SK-N-MC (cell line): ENCODE results near the gene ABLIM1.

Experiments used
- DNase-seq: peaks from one replicate; pipeline ENCODE4 v3.0.0-alpha.2; 2011; ENCODE audit warnings: low read depth, low spot score
- H3K27ac ChIP-seq: fragments of 200-600 bp; sonication (generic); 2 replicates; pipeline ENCODE4 v1.5.1; 2016; ENCODE audit warnings: mixed run types
- H3K36me3 ChIP-seq: fragments of 200-600 bp; sonication (generic); 2 replicates; pipeline ENCODE4 v1.6.1; 2017; ENCODE audit warnings: antibody characterized with exemption, low read length, mixed read lengths; ENCODE audit not compliant: insufficient read depth
- H3K4me3 ChIP-seq: fragments of 200-600 bp; sonication (generic); 2 replicates; pipeline ENCODE4 v1.5.1; 2016
- H3K9ac ChIP-seq: fragments of 200-600 bp; sonication (generic); 2 replicates; pipeline ENCODE4 v1.8.0; 2017; ENCODE audit warnings: mixed run types, mixed read lengths; ENCODE audit not compliant: insufficient read length
- H3K9me3 ChIP-seq: fragments of 200-600 bp; sonication (generic); 2 replicates; pipeline ENCODE4 v1.6.1; 2017; ENCODE audit warnings: low read depth, mild to moderate bottlenecking, antibody characterized with exemption, low read length, moderate library complexity, mixed read lengths
- EZH2 ChIP-seq: fragments of 200-600 bp; sonication (generic); IDR thresholded peaks from one replicate; pipeline ENCODE4 v1.6.1; 2017; ENCODE audit warnings: antibody characterized with exemption
- FOXP2 ChIP-seq: optimal IDR thresholded peaks from 2 replicates; pipeline ENCODE3; 2011; ENCODE audit warnings: mild to moderate bottlenecking, moderate library complexity; ENCODE audit not compliant: insufficient read depth; ENCODE audit errors: extremely low read length, control extremely low read depth
- POLR2AphosphoS5 ChIP-seq: IDR thresholded peaks from 2 replicates; pipeline ENCODE4 v1.6.1; 2012; ENCODE audit warnings: mild to moderate bottlenecking, low read depth, low read length, borderline replicate concordance

ABLIM1 gene

DNA sequence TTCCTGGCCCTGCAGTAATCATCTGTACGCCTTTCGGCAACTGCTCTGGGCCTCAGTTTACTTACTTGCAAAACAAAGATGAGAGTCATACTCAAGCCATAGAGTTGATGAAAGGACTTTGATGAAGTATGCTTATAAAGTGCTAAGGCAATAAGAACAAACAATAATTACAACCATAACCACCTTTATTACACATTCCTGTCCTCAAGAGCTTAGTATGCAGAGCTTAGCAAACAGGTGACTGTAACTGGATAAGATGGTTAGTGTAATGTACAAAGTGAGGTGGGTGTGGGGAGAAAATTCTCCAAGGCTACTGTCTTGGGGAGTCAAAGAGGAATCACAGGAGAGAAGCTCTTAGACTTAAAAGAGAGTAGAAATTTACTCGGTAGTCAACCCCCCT lies 136.8 kb downstream of the ABLIM1 start:
- TF ChIP-seq POLR2AphosphoS5 (no peak), EZH2 (no peak), FOXP2 (no peak)
- DNase-seq: no peak
- H3K27ac ChIP-seq: no peak overlapping the region
- no peaks in the 10 kb centered on the region for H3K36me3 ChIP-seq
- H3K9me3 ChIP-seq: no peaks in the 10 kb centered on the region
- no peak overlapping the region for H3K9ac ChIP-seq
- no peak overlapping the region for H3K4me3 ChIP-seq

DNA sequence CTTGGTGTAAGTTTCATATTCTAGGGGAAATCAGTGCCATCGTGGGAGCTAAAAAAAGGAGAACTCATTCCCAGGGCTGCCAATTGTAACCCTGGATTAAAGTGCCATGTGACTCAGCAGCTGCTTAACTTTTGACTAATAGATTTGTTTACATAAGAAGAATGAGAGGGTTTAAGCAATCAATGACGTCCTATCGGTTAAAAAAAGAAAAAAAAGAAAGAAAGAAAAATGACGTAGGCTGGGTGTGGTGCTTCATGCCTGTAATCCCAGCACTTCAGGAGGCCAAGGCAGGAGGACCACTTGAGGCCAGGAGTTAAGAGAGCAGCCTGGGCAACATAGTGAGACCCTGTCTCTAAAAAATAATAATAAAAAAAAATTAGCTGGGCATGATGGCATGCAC lies 137.6 kb downstream of the ABLIM1 start:
- H3K27ac ChIP-seq: no peak overlapping the region
- H3K9ac ChIP-seq: no peak overlapping the region

DNA sequence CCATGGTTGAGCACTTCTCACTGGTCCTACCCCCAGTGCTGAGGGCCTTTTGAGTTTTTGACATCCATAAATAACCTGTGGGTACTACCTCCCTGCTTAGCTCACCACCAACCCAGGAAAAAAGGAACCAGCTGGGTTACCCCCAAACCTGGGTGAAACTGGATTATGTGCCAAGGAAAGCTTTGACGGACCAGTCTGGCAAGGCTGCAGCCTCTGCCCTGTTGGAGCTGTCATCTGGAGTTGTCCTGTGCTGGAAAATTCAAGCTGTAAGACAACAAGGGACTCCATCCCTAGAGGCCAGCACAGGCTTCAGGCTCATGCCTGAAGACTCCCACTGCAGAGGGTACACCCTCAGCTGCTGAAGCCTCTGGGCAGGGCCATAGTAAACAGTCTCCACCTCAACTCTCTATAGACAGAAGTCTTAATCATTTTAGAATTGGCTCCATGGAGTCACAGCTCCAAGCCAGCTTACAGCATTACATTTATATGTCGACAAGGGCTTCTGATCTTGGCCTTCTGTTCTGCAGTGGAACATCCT lies 138.2 kb downstream of the ABLIM1 start:
- DNase-seq: no peak
- Histone ChIP-seq H3K36me3 (no peaks in the 10 kb centered on the region), H3K27ac (no peak overlapping the region), H3K9ac (no peak overlapping the region), H3K9me3 (no peaks in the 10 kb centered on the region), H3K4me3 (no peak overlapping the region)
- no peak for TF ChIP-seq POLR2AphosphoS5
- no peak for TF ChIP-seq FOXP2
- TF ChIP-seq EZH2: no peak

More for the DNA sequence above, 137.6 kb downstream of the ABLIM1 start:
- TF ChIP-seq POLR2AphosphoS5: no peak
- TF ChIP-seq FOXP2: no peak
- no peak for TF ChIP-seq EZH2
- DNase-seq: no peak
- no peaks in the 10 kb centered on the region for H3K36me3 ChIP-seq
- H3K4me3 ChIP-seq: no peak overlapping the region
- H3K9me3 ChIP-seq: no peaks in the 10 kb centered on the region

DNA sequence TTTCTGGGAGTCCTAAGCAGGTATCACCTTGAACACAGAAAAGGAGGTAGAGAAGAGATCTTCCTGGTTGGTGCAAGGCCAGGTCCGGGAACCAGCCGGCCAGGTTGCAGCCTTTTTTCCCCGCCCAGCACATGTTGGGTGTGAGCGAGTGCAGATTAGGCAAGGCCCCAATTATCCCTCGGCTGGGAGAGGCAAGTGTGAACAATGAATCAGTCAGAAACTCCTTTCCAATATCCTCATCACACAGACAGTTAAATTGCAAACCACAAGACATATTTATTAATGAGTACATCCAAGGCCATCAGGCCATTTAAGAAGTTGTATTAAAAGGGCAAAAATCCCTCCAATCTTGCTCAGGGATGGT lies 138.8 kb downstream of the ABLIM1 start:
- TF ChIP-seq POLR2AphosphoS5 (no peak), FOXP2 (no peak), EZH2 (no peak)
- H3K36me3 ChIP-seq: no peaks in the 10 kb centered on the region
- no peak overlapping the region for H3K9ac ChIP-seq
- DNase-seq: no peak
- H3K27ac ChIP-seq: no peak overlapping the region
- H3K9me3 ChIP-seq: no peaks in the 10 kb centered on the region
- no peak overlapping the region for H3K4me3 ChIP-seq

DNA sequence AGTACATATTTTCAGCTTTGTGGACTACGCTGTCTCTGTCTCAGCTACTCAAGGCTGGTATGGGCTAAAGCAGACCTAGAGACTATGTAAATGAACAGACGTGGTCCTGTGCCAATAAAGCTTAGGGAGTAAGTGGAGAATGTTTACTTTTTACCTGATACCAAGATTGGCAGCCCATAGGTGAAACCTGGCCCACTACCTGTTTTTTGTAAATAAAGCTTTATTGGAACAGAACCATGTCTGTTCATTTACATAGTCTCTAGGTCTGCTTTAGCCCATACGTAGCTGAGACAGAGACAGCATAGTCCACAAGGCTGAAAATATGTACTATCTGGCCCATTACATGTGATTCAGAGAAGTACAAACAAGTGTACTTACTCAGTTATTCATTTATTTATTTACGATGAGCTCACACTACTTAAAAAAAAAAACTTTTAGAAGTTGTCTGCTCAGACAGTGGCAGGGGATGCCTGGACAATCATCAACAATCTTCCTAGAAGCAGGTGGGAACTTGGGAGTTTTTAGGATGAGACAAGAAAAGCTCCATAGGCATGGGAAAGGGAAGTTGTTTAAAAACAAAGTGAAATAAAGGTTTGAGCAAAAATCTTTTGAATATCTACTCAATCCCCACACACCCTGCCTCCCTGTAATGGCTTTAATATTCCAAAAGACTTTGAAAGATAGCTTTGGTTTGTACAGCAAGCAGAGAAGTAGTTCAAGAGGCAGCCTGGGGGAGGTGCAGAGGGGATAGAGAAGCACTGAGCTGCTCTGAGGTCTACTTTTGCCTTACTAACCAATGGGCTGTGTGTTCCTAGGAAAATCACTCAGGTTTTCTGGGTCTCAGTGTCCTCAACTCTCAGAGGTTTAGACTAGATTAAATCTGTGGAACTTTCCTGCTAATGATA lies 139.4 kb downstream of the ABLIM1 start:
- TF ChIP-seq FOXP2 (no peak), POLR2AphosphoS5 (no peak), EZH2 (no peak)
- no peak for DNase-seq
- no peaks in the 10 kb centered on the region for H3K9me3 ChIP-seq
- H3K9ac ChIP-seq: no peak overlapping the region
- H3K4me3 ChIP-seq: no peak overlapping the region
- no peaks in the 10 kb centered on the region for H3K36me3 ChIP-seq
- H3K27ac ChIP-seq: no peak overlapping the region

DNA sequence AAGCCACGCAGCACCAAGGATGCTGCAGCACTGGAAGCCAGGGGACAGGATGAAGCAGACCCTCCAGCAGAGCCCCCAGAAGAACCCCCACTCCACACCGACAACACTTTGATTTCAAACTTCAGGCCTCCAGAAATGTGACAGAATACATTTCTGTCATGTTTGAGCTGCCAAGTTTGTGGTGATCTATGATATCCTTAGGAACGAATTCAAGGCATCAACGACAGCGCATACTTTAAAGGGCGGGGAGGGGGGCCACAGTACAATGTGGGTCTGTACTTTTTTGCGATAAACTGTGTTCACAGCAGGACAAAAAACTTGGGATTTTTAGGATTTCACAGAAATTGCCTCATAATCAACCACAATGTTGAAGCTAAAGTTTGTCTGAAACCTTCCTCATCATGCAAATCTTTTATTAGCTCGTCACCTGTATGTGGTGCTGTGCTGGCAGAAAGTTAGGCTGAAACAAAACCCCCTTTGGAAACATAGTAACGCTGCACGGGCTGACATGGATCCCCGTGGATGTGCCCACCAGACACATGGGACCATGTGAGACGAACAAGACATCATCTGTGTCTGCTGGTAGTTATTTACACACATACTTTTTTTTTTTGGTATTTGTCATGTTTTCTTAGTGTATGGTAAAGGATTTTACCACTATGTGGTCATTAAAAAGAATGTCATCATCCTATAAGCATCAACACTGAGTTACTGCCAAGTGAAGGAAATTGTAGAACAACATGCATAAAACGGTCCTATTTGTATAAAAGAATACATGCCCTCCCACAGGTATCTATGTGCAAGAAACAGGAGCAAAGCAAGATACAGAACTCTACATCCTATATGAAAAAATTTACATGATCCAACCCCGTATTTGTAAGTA lies 140.5 kb downstream of the ABLIM1 start:
- Histone ChIP-seq H3K27ac (no peak overlapping the region), H3K4me3 (no peak overlapping the region), H3K9me3 (no peaks in the 10 kb centered on the region), H3K36me3 (no peaks in the 10 kb centered on the region), H3K9ac (no peak overlapping the region)
- TF ChIP-seq FOXP2 (no peak), EZH2 (no peak), POLR2AphosphoS5 (no peak)
- no peak for DNase-seq

DNA sequence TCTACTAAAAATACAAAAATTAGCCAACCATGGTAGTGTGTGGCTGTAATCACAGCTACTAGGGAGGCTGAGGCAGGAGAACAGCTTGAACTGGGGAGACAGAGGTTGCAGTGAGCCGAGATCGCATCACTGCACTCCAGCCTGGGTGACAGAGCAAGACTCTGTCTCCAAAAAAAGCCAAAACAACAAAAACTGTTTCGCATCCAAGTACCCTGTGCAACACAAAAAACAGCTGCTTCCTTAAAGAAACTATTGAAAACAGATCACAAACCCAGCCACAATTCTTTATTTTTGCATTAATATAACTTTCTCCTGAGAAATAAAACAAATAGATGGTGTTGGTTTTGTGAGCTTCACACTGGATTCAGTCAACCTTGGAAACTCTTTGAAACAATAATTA lies 141.7 kb downstream of the ABLIM1 start:
- H3K27ac ChIP-seq: no peak overlapping the region
- H3K4me3 ChIP-seq: no peak overlapping the region
- no peak overlapping the region for H3K9ac ChIP-seq
- DNase-seq: no peak
- H3K36me3 ChIP-seq: no peaks in the 10 kb centered on the region
- H3K9me3 ChIP-seq: no peaks in the 10 kb centered on the region
- no peak for TF ChIP-seq FOXP2

DNA sequence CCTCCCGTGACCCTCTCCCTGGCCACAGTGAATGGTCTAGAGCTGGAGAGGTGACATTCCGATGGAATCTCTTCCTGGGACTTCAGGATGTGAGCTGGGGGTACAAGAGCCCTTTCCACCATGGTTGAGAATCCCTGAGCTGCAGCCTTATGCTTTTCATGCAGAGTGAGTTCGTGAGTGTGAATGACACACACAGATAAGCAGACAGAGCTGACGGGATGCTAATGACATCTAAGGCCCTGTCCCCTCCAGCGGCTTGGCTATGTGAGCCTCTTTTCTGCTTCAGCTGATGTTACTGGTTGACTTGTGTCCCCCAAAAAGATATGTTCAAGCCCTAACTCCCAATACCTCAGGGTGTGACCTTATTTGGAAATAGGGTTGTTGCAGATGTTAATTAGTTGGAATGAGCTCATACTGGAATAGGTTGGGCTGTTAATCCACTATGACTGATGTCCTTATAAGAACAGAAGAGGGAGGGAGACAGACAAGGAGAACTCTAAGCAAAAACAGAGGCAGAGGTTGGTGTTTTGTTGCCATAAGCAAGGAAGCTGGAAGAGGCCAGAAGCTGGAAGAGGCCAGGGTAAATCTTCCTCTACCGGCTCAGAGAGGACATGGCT lies 142.7 kb downstream of the ABLIM1 start:
- no peak overlapping the region for H3K27ac ChIP-seq
- no peak for DNase-seq
- H3K36me3 ChIP-seq: no peaks in the 10 kb centered on the region
- no peaks in the 10 kb centered on the region for H3K9me3 ChIP-seq
- no peak overlapping the region for H3K9ac ChIP-seq
- TF ChIP-seq POLR2AphosphoS5 (no peak), FOXP2 (no peak), EZH2 (no peak)
- H3K4me3 ChIP-seq: no peak overlapping the region
